ENCODE data around the gene HOXA4.

Gene HOXA4

DNA sequence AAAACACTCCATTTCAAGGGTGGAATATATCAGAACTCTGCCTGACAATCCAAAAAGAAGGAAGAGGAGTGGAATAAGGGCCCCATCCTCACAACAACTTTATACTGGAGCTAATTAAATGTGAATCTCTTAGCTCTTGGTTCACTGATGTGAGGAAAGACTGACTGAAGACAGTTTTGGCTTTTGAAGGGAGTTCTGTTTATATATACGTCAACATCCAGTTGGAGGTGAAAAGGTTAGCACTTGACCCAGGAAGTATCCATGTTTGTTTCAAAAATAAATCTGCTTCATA is 37.8 kb downstream of the HOXA4 start:
- no peak for DNase-seq (ENCODE audit: low read depth)

DNA sequence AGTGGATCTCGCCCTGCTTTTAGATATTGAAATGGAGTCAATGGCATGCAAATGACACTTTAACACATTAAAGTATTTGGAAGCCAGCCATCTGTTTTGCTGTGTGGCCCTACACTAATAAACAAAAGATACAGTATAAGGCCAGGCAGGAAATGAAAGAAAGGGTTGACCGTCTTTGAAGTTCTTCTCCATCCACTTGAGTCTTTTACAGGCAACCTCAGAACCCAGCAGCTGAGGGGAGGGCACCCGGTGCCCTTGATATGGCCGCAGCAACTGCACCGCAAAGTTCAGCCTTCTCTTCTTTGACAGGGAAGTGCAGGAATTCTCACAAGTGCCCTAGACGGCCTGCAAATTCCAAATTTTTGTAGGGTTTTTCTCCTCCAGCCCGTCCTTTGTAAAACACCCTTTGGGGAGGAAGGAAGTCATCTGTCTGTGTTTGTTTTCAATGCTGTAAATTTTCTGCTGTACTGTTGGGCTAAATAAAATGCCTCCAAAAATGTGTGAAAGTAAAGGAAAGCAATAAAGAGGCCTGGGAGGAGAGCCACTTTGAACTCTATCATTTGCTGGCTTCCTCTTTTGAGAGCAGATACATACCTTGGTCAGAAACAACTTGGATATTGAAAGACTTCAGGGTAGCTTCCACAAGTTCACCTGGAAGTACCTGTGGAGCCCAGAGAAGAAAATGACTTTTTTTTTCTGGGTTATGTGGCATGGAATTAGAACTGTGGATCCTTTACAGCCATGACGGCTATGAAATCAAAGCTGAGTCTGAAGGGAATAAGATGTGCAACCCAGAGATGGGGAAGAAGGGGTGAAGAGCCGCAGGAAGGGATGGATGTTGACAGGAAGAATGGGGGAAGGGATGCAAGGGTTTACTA is 38.4 kb downstream of the HOXA4 start:
- no peak for DNase-seq (ENCODE audit: low read depth)

DNA sequence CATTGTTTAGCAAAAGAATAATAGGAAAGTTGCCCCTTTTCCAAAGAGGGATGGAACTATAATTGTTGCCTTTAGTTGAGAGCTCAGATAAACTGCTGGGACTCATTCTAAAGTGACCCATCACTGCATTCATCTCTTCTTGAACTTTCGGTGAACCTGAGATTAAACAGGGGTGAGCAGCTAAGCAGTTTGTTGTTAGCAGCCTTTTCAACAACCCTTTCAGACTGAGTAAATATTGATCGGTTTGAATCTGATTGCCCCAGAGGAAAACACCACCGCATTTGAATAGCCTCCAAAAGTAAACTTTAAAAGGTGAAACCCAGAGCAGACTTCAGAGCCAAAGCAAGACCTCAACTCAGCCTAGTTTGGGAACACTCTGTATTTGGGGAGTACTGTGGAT is 39.5 kb downstream of the HOXA4 start:
- no peak for DNase-seq (ENCODE audit: low read depth)

DNA sequence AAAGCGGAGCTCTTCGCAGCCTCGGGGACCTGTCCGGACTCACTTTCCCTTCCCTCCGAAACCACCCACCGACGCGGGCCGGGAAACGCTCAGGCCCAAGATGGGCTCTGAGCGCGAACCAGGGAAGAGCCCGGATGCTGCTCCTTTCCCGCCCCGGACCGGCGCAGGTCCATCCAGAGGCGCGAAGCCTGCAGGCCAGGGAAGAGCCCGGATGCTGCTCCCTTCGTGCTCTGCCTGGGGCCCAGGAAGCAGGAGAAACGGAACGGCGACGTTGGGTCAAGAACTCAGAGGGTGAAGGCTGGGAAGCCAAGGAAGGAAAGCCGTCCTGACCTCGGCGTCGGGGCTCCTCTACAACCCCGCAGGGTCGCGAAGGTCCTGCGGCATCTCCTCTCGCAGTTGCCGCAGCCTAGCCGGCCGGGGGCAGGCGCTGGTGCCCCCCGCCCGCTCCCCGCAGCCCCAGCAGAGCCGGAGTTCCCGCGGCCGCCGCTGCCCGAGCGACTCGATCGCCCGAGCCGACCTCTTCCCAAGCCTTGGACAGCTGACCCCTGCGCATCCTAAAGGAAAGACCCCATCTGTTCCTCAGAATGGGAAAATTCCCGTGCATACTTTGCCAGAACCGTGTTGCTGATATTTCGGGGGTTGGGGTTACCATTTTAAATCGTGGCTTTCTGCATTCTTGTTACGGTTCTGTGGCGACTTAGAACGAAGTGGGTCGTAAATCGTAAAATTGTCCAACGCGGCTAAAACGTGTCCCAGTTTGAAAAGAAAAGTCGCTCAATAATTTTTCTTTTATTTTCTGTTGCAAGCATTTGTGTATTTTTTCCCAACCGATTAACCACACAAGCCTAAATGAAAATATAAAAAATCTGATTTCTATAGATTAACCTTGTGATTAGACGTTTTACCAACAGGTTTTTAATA is 42.3 kb downstream of the HOXA4 start:
- DNase-seq (ENCODE audit: low read depth): no peak

DNA sequence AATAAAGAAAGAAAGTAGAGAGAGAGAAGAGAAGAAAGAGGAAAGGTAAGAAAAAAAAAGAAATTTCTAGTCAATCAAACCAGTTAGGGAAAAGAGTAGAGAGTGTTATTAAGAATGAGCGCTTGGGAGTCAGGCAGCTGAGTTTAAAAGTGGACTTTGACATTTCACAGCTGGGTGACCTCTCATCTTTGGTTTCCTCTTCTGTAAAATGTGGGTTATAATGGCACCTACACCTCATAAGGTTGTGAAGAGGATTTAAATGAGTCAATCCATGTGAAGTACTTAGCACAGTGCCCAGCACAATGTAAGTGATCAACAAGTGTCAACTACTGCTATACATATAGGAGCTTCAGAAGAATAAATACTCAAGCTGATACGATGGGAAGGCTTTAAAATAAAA is 46.9 kb downstream of the HOXA4 start:
- no peak for DNase-seq (ENCODE audit: low read depth)

DNA sequence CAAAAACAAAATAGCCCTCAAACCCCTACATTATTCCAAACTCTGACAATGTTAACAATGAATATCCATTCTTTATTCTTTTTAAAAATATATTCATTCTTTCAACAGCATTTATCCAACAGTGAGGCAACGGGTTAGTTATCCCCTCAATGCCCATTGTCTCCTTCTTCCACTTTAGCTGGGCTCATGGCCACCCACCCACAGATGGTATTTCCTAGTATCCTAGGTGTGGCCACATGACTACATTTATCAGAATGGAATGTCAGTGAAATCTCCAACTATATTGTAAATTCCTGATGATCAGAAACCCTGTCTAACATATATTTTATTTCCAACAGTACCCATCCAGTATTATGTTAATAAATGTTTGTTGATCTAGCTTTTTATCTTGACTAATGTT is 48.4 kb downstream of the HOXA4 start:
- DNase-seq (ENCODE audit: low read depth): no peak

DNA sequence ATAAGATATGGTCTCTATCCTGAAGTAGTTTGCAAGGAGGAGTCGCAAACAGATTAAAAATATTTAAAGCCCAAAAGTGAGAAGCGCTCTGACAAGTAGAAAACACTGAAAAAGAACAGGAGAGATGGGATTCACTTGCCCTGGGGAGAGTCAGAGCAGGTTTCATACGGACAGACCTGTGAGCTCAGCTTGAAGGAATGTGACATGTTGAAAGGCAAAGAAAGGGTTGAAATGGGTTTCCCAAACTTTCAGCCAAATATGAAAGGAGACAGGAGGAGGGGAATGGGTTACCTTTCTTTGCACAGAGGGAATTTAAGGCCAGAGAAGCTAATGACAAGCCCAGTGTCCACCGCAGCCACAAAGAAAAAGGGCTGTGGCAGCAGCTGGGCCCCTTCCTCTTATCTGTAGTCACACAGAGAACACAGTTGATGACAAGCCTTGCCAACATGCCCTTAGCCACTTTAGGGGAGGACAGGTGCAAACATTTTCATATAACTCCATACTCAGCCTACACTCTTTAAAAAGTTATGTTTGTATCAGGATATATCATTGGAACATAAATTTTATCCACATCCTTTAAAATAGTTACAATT is 49.6 kb downstream of the HOXA4 start:
- no peak for DNase-seq (ENCODE audit: low read depth)

DNA sequence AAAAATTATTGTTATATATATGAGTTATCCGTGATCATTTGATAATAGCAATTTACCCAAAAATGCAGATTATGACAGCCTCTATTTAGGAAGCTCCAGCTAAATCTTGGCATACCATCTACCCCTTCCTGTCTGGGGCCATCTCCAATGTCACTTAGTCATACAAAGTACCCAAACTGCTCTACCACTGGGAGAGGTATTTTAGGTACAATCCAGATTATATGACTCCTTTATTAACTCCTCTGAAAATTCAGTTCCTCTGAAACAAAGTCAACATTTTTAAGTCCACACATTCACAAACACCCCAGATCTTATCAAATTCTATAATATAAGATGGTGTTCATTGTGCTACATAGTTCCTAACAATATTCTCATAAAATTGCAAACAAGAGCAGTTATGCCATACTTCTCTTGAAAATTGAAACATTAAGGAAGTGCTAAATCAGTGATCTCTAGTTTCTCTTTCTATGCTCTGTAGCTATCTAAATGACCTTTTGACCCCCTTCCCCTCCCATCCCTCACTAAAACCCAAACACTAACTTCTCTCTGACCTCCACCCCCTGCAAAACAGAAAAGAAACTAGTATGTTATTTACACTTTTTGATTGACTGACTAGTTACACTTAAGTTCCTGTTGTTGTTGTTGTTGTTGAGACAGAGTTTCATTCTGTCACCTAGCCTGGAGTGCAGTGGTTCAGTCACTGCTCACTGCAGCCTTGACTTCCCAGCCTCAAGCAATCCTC is 51.2 kb downstream of the HOXA4 start:
- DNase-seq (ENCODE audit: low read depth): no peak

DNA sequence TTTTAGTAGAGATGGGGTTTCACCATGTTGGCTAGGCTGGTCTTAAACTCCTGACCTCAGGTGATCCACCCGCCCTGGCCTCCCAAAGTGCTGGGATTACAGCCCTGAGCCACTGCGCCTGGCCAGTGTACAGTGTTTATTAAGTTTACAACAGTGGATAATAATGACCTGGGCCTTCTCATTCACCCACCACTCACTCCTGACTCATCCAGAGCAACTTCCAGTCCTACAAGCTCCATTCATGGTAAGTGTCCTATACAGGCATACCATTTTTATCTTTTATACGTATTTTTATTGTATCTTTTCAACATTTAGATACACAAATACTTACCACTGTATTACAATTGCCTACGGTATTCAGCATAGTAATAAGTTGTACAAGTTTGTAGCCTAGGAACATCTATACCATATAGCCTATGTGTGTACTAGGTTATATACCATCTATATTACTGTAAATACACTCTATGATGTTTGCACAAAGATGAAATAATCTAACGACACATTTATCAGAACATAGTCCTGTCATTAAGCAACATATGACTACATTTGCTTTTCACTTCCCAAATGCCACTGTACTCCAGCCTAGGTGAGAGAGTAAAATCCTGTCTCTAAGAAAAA is 51.8 kb downstream of the HOXA4 start:
- DNase-seq (ENCODE audit: low read depth): no peak

All from stimulated activated CD8-positive, alpha-beta memory T cell treated with anti-CD3 and anti-CD28 coated beads, Interleukin-15, amount 100 ng/mL, for 24 hours (primary cell).